Natural killer cell (primary cell): ENCODE results near the gene UMAD1. TPM values are rescaled to one million over a fixed set of nuclear protein-coding genes. Genes with fewer than 3 reads are reported as not detected.

Experiments
- ATAC-seq, 3 donors: fragments of 150-1000 bp in 2 of 3; fragments of 200-7000 bp in 1 of 3; cut with Tn5 transposase; 1 replicate in 1 of 3; 2 replicates in 2 of 3; pipeline ENCODE4 v1.10.0; 2021; ENCODE audit warnings: mild to moderate bottlenecking in 2 of 3, moderate library complexity in 2 of 3
- DNase-seq, 2 donors: peaks; one replicate each; pipeline versions ENCODE4 v3.0.0 to v3.0.0-alpha.2; 2013 to 2021; ENCODE audit warnings: mixed read lengths in 1 of 2
- H3K27ac ChIP-seq: one replicate; pipeline ENCODE4 v1.5.1; 2013; ENCODE audit warnings: mild to moderate bottlenecking, low read length
- H3K27me3 ChIP-seq: one replicate; pipeline ENCODE4 v1.6.1; 2013; ENCODE audit warnings: low read length; ENCODE audit not compliant: control insufficient read depth, insufficient read depth
- H3K36me3 ChIP-seq: one replicate; pipeline ENCODE4 v1.6.1; 2013; ENCODE audit warnings: low read length; ENCODE audit not compliant: control insufficient read depth, insufficient read depth
- H3K4me1 ChIP-seq: one replicate; pipeline ENCODE4 v1.6.1; 2013; ENCODE audit warnings: low read length; ENCODE audit not compliant: control insufficient read depth, insufficient read depth
- H3K4me3 ChIP-seq: one replicate; pipeline ENCODE4 v1.5.1; 2013; ENCODE audit warnings: low read length
- H3K9me3 ChIP-seq: one replicate; pipeline ENCODE4 v1.6.1; 2013; ENCODE audit warnings: low read length; ENCODE audit not compliant: control insufficient read depth, insufficient read depth
- H3K27ac Mint-ChIP-seq, 2 donors: one replicate each; pipeline ENCODE4 v1.8.0; 2022; ENCODE audit warnings: mild to moderate bottlenecking in 2 of 2, mixed read lengths in 2 of 2, moderate library complexity in 1 of 2
- H3K27me3 Mint-ChIP-seq, 2 donors: one replicate each; pipeline ENCODE4 v1.8.0; 2022; ENCODE audit warnings: low read depth in 2 of 2, mixed read lengths in 2 of 2
- H3K36me3 Mint-ChIP-seq: one replicate; pipeline ENCODE4 v1.8.0; 2022; ENCODE audit warnings: mixed read lengths
- H3K4me1 Mint-ChIP-seq, 2 donors: one replicate each; pipeline ENCODE4 v1.8.0; 2022; ENCODE audit warnings: mixed read lengths in 2 of 2
- H3K4me3 Mint-ChIP-seq: one replicate; pipeline ENCODE4 v1.8.0; 2022; ENCODE audit warnings: mild to moderate bottlenecking, moderate library complexity, mixed read lengths
- H3K9me3 Mint-ChIP-seq, 2 donors: one replicate each; pipeline ENCODE4 v1.8.0; 2022; ENCODE audit warnings: mixed read lengths in 2 of 2
- CTCF ChIP-seq: fragments of 200-600 bp; IDR thresholded peaks from one replicate; pipeline ENCODE4 v1.8.0; 2022; ENCODE audit warnings: antibody characterized with exemption
- WGBS: methylation state at CpG from one replicate; pipeline ENCODE4 v1.1.7; 2013; ENCODE audit warnings: missing lambda C conversion rate; ENCODE audit not compliant: insufficient coverage; 5-methylcytosine and 5-hydroxymethylcytosine counted together
- intact Hi-C: fragments of 100-400 bp; cut with micrococcal nuclease; formaldehyde crosslinking; loops from one replicate; pipeline ENCODE4 v1.14.2; 2022
- total RNA-seq, 4 donors: library from RNA; stranded (reverse); fragments of 120-200 nt in 1 of 4; gene quantifications; one replicate each; pipeline versions ENCODE4 v1.2.3 to v1.2.4, GENCODE V29; 2013 to 2022

Gene UMAD1
- total RNA-seq, 3 donors from 2014 or later (not counting 1 experiment from before 2014, with no cell fraction given) = 12.3 to 16.5 (median 14.6) TPM

DNA sequence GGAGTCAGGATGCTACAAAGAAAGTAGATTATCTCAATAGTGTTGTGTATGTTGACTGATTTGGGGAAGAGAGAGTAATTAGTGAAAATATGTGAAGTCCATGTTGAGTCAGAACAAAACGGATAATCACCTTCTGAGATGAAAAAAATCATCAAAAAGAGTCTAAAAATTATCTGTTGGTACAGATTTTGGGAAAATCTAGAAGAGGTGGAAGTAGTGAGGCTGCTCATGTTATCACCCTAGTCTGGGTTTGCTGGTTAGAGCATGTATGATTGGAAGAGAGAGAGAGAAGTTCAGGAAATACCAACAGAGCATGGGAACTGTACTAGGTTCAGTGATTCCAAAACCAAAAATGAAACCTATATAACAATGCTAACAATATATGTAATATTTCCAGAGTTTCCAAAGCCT lies 65.6 kb downstream of the UMAD1 start:
- peaks cover 7 to 13% of the 10 kb centered on the region in 2 donors for H3K4me1 Mint-ChIP-seq
- no peaks in the 10 kb centered on the region for H3K36me3 Mint-ChIP-seq
- no peaks in the 10 kb centered on the region for H3K36me3 ChIP-seq
- no peaks in the 10 kb centered on the region for H3K9me3 Mint-ChIP-seq
- H3K27me3 ChIP-seq = no peaks in the 10 kb centered on the region
- intact Hi-C loops = no loop called here
- H3K27me3 Mint-ChIP-seq = no peaks in the 10 kb centered on the region
- H3K4me3 ChIP-seq = no peak overlapping the region
- ATAC-seq (no peak), DNase-seq (no peak)
- no peaks in the 10 kb centered on the region for H3K4me1 ChIP-seq
- H3K27ac ChIP-seq = no peak overlapping the region
- TF ChIP-seq CTCF = no peak
- no peaks in the 10 kb centered on the region for H3K9me3 ChIP-seq
- no peak overlapping the region for H3K27ac Mint-ChIP-seq
- H3K4me3 Mint-ChIP-seq = no peak overlapping the region
- WGBS = 64% methylated on average over 1 of the region's 1 CpG

GRCh38 chr7:7706556-7707172 lies 66.1 kb downstream of the UMAD1 start:
- Mint-ChIP-seq H3K27ac (no peak overlapping the region), H3K4me3 (no peak overlapping the region), H3K9me3 (no peaks in the 10 kb centered on the region), H3K27me3 (no peaks in the 10 kb centered on the region), H3K4me1 (peaks cover 7 to 8% of the 10 kb centered on the region in 2 donors), H3K36me3 (no peaks in the 10 kb centered on the region)
- ATAC-seq (no peak), DNase-seq (no peak)
- Histone ChIP-seq H3K27me3 (no peaks in the 10 kb centered on the region), H3K9me3 (no peaks in the 10 kb centered on the region), H3K36me3 (no peaks in the 10 kb centered on the region), H3K27ac (no peak overlapping the region), H3K4me1 (no peaks in the 10 kb centered on the region), H3K4me3 (no peak overlapping the region)
- TF ChIP-seq CTCF = no peak
- WGBS = 60% methylated on average over 1 of the region's 4 CpGs
- intact Hi-C loops = no loop called here

GRCh38 chr7:7707246-7707645 lies 66.7 kb downstream of the UMAD1 start:
- Mint-ChIP-seq H3K27me3 (no peaks in the 10 kb centered on the region), H3K4me1 (peaks cover 7% of the 10 kb centered on the region in 2 donors), H3K4me3 (no peak overlapping the region), H3K36me3 (no peaks in the 10 kb centered on the region), H3K9me3 (no peaks in the 10 kb centered on the region), H3K27ac (no peak overlapping the region)
- no peaks in the 10 kb centered on the region for H3K9me3 ChIP-seq
- ATAC-seq = no peak
- no peak overlapping the region for H3K27ac ChIP-seq
- DNase-seq = no peak
- TF ChIP-seq CTCF = no peak
- 100% methylated on average over 2 of the region's 2 CpGs for WGBS
- no peak overlapping the region for H3K4me3 ChIP-seq
- intact Hi-C loops = no loop called here
- no peaks in the 10 kb centered on the region for H3K4me1 ChIP-seq
- H3K27me3 ChIP-seq = no peaks in the 10 kb centered on the region
- no peaks in the 10 kb centered on the region for H3K36me3 ChIP-seq

GRCh38 chr7:7707806-7708205 lies 67.3 kb downstream of the UMAD1 start:
- no peak for ATAC-seq
- no peaks in the 10 kb centered on the region for H3K36me3 Mint-ChIP-seq
- WGBS = 96% methylated on average over 4 of the region's 4 CpGs

More at GRCh38 chr7:7707806-7708205, 67.3 kb downstream of the UMAD1 start:
- intact Hi-C loops = no loop called here
- Mint-ChIP-seq H3K4me3 (no peak overlapping the region), H3K9me3 (no peaks in the 10 kb centered on the region), H3K27me3 (no peaks in the 10 kb centered on the region), H3K27ac (no peak overlapping the region), H3K4me1 (peaks cover 7 to 10% of the 10 kb centered on the region in 2 donors)
- Histone ChIP-seq H3K4me1 (no peaks in the 10 kb centered on the region), H3K36me3 (no peaks in the 10 kb centered on the region), H3K27ac (no peak overlapping the region), H3K4me3 (no peak overlapping the region), H3K9me3 (no peaks in the 10 kb centered on the region), H3K27me3 (no peaks in the 10 kb centered on the region)
- TF ChIP-seq CTCF = no peak
- no peak for DNase-seq
